Activated CD4-positive, alpha-beta T cell treated with anti-CD3 and anti-CD28 coated beads, Interleukin-10, Interleukin-2, amounts not matched to agents 100 ng/mL and 50 ng/mL, durations not matched to agents 16 hours and 8 hours (primary cell): Measurements from ENCODE around the gene ZNF24.

Experiments used
- DNase-seq: peaks from one replicate; pipeline ENCODE4 v3.0.0-alpha.2; 2020

Gene ZNF24

DNA sequence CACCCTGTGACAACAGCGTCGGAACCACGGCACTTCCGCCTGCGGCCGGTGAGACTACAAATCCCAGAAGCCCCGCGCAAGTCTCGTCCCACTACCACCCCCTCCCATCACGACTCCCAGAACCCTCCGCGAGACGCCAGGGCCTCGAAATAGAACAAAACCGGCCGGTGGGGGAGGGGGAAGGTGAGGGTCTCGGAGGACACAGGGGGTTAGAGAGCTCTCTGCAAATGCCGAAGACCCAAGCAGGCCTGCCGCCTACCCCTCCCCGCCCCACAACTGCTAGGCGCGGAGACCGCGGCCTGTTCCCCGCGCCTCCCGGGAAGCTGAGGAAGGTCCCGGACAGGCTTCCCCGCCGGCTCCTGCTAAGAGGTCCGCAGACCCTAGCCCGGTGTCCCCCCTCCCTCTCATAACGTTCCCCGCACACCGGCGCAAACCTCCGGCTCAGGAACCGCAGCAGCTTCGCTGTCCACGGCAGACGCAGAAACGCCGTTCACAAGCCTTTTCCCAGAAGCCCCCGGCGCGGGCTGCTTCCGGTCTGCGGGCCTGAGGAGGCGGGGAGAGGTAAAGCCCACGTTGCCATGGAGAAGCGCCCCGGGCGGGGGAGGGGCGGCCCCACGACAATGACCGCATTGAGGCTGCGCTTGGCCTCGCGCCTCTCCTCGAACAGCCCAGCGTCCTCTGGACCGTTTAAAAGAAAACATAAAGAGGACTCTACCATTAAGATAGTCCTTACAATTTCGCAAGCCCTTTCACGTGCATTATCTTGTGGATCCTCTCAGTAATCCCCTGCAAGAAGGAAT lies at the start of gene ZNF24:
Gene ZNF24 (minus strand): TSS at position 485 of the 800 bp plus-strand sequence. CDS start 3,770 bp downstream, outside the sequence.
- peak; percentile 95 for DNase-seq

DNA sequence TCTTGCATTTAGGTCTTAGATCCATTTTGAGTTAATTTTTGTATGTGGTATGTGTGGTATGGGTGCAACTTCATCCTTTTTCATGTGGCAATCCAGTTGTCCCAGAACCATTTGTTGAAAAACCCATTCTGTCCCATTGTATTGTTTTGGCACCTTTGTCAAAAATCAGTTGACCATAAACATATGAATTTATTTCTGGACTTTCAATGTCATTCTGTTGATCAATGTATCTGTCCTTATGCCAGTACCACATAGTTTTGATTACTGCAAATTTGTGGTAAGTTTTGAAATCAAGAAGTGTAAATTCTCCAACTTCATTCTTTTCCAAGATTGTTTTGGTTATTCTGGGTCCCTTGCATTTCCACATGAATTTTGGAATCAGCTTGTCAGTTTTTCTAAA lies 49.5 kb upstream of the ZNF24 start:
- DNase-seq, result no peak

DNA sequence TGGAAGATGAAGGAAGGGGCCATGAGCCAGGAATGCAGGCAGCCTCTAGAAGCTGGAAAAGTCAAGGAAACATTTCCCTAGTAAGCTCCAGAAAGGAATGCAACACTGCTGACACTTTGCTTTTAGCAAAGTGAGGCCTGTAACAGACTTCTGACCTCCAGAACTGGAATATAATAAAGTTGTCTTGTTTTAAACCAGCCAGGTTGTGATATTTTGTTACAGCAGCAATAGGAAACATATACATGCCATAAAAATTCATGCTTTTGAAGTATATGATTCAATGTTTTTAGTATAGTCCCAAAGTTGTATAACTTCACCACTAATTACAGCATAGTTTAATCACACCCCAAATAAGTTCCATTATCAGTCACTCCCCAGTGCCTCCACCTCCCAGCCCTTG lies 48.2 kb upstream of the ZNF24 start:
- DNase-seq, result no peak

DNA sequence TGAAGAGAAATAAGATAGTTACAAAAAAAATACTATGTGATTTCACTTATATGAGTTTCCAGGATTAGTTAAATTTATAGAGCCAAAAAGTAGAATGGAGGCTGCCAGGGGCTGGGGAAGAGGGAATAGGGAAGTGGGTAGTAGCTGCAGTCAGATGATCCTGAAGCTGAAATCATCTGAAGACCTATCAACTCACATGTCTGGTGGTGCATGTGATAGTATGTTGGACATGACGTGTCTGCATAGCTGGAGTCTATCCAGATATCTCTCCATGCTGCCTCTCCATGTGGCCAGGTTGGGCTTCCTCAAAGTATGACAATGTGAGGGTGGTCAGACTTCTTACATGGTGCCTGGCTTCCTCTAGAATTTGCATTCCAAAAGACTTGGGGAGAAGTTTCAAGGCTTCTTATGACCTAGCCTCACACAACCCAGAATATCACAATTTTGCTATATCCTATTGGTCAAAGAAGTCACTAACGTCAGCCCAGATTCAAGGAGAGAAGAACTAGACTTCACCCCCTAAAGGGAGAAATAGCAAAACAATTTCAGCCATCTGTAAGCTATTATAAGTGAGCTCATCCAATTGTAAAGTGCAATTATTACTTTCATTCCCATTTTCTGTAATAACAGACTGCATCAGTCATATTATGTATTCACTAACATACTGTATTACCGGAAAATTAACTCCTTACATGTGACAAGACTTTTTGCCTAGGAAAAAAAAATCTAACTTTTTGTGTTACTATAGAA lies 46.9 kb upstream of the ZNF24 start:
- no peak for DNase-seq

DNA sequence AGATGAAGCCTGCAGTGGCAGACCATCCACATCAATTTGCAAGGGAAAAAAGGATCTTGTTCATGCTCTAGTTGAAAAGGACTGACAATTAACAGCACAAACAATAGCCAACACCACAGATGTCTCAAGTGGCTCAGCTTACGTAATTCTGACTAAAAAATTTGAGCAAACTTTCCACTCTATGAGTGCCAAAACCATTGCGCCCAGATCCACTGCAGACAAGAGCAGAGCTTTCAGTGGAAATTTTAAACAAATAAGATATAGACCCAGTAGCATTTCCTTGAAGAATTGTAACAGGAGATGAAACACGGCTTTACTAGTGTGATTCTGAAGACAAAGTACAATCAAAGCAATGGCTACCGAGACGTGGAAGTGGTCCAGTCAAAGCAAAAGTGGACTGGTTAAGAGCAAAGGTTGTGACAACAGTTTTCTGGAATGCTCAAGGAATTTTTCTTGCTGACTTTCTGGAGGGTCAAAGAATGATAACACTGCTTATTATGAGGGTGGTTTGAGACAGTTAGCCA lies 44.9 kb upstream of the ZNF24 start:
- DNase-seq, result no peak

DNA sequence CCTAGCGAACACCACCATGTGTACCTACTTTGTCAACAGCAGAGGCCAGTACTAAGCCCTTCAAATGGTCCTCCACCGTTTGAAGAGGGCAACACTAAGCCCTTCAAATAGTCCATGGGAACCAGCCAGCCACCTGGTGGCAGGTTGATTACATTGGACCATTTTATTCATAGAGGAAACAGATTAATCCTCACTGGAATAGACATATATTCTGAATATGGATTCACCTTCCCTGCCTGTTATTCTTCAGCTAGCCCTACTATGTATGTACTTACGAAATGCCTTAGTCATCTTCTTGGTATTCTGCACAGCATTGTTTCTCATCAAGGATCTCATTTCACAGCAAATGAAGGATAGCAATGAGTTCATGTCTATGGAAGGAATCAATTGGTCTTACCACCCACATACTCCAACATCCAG lies 42.9 kb upstream of the ZNF24 start:
- DNase-seq, result no peak

DNA sequence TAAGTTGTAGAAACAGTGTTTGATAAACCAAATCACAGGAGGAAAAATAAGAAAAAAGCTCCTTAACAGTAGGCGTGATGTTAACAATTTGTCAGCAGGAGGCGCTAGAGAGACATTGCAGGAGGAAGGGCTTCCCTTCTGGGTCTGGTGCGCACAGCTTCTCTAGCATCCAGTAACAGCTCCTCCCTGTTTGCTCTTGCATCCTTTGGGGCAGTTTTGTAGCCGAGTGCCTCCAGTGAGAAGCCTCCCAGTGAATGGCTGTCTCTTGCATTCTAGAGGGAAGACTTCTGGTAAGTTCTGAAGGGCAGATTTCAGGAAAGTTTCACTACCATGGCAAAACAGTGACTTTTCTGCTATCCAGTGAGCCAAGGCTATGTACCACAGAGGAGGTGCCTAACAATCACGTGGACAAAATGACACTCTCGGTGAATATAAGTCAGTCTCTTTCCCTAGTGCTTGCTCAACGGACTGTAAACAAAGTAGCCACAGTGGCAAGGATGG lies 42.4 kb upstream of the ZNF24 start:
- DNase-seq, result peak; percentile 74

DNA sequence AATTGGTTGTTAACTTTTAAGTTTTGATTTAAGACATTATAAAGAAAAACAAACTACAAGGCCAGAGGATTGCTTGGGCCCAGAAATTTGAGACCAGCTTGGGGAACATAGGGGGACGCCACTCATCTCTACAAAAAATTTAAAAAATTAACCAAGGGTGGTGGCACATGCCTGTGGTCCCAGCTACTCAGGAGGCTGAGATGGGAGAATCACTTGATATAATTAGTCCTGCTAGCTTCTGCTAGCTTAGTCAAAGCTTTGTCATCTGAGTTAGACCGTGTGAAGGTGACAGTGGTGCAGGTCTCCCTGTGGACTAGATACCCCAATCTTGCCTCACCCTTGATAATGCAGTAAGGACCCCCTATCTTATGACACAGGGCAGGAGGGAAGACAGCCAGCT lies 38.9 kb upstream of the ZNF24 start:
- DNase-seq, result no peak

DNA sequence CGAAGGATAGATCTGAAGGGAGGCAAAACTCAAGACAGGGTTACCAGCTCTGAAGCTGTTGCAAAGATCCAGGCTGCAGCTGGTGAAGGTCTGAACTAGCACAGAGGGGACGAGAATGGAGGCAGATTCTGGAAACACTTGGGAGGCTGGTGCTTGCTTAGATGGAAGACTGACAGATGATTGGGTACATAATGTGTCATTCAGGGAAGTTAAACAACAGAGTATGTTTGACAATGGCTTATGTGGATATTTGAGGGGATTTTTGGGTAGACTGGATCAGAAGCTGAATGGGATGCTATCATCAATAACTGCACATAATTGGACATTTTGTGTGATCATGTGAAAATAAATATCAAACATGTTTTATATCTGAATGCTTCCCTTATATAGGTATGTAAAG lies 35.2 kb upstream of the ZNF24 start:
- DNase-seq, result no peak

DNA sequence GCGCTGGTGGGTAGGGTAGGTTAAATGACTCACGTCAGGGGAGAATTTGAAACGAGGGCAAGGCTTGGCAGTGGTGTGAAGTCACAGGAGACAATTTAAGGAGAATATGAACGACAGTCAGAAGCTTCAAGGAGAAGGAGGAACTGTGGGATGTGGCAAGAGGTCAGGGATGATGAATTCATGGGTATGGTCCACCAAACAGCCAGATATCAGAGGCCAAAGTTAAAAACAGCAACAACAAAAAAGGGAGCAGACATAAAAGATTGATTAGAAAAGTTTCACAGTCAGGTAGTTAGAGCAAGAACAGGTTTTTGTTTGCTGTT lies 34.3 kb upstream of the ZNF24 start:
- DNase-seq, result no peak

DNA sequence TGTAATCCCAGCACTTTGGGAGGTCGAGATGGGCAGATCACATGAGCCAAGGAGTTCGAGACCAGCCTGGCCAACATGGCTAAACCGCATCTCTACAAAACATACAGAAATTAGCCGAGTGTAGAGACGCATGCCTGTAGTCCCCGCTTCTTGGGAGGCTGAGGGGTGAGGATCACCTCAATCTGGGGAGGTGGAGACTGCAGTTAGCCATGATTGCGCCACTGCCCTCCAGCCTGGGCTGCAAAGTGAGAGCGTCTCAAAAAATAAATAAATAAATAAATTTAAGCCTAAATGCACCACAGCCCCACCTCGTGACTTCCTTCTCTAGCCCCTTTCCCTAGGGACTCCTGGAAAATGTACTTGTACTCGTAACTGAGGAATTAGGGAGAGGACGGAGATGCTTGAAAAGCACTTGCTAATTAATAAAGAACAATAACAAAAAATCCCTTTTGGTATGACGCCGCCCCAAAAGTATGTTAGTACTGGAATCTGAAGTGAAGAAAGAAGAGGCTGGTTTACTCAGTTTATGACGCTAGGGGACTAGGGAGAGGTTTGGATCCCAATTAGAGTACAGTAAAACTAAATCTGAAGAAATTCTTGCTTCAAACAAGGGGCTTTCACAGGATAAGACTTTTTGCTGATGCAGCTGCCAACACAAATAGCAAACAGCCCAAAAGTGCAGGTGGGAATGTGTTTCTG lies 33.8 kb upstream of the ZNF24 start:
- no peak for DNase-seq

DNA sequence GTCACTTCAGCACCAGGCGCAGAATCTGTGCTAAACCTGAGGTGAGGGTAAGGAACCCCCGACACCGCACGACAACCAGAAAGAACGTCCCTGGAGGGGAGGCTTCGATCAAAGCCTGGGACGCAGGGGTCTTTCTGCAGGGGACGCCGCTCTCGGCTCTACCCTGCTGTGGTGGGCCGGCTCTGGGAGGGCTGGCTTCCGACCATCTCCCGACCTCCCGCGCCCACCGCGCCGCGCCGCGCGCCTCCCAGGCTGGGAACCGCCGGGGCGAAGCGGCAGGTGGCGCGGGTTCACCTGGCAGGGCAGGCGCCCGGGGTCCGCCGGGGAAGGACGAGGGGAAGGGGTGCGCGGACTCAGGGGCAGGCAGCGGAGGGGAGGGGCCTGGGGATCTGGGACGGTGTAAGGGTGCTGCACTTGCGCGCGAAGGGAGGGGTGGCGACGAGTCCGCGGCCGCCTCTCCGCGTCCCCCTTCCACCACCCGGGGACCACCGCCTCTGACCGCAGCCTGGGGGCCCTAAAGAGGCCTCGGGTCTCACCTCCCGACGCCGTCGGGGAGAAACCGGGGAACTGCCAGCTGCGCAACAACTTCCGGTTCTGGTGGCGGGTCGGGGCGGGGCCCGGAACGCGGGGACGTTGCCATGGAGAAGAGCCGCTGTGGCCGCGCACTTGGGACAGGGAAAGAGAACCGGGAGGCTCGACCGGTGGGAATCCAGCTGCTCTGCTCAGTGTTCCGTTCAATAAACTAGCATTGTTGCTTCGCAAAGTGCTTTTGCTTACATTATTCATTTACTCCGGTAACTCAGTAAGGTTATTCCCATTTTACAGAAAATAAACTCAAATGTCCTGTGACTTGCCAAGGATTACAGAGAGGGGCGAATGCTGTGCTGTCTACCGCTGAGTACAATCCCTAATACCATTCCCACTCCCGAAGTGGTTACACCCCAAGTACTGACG lies 32.8 kb upstream of the ZNF24 start, which contains the start of gene ZNF396:
Gene ZNF396 (minus strand): TSS at position 596 of the 954 bp plus-strand sequence. CDS start 3,045 bp downstream, outside the sequence.
- DNase-seq, result peak; percentile 74

DNA sequence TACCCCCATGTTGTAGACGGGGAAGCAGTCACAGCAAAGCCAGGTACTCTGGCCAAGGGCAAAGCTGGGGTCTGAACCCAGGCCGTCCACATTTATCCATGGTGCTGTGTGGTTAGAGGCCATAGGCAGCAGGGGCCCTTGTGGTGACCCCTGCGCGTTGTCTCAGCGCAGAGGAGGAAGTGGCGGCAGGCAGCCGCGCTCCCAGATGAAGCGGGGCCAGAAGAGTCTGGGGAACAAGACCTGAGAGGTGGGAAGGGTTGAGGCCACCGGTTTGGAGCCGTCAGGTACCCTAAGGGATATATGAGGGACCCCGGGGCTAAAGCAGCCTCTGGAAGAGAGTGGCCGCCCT lies 32.1 kb upstream of the ZNF24 start:
- peak; percentile 13 for DNase-seq

DNA sequence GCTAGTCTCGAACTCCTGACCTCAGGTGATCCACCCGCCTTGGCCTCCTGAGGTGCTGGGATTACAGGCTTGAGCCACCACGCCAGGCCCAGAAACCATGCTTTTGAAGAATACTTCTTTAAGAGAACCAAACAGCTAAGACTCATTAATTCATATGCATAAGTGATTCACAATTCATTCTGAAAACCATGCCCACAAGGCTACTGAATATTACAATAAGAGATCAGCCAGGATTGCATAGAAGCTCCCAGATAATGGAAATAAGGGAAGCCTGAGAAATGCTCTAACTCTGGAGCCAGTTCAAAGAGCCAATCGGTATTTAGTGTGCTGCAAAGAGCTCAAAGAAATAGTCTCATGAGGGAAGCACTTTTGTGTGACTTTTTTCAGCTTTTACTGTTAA lies 30.5 kb upstream of the ZNF24 start:
- DNase-seq, result no peak

DNA sequence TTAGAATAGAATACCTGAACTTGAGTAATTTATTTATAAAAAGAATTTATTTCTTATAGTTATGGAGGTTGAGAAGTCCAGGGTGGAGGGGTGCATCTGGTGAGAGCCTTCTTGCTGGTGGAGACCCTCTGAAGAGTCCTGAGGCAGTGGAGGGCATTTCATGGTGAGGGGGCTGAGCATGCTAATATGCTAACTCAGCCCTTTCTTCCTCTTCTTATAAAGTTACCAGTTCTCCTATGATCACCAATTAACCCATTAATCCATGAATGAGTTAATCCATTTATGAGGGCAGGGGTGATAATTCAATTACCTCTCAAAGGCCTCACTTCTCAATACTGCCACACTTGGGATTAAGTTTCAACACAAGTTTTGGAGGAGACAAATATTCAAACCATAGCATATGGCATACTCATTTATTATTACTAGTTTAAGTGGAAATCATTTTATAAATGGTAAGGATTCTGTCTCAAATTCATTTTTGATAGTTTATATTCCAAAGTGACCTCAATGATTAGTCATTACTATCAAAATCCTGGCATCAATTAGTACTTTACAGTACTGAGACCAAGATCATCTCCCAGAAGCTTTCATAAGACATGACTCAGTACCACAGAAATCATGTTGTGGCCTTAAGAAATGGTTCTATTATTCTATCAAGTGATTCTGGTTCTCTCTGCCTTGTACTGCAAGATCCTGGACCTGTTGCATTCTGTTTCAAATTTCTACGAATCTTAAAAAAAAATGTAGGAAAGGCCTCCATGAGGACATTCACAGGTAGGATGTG lies 27.4 kb upstream of the ZNF24 start:
- no peak for DNase-seq

DNA sequence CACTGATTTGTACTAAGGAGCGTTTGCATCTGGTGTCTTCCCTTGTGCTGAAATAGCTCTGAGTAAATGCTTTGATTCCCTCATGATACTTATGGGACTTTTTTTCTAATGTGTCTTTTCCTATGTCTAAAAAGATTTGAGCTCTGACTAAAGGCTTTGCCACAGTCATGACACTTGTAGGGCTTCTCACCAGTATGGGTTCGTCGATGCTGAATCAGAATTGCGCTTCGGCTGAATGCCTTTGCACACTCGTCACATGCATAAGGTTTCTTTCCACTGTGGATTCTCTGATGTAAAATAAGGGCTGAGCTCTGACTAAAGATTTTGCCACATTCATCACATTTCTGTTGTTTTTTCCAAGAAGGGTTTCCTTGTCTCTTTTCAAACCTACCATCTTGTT lies 24.9 kb upstream of the ZNF24 start:
- DNase-seq, result no peak

DNA sequence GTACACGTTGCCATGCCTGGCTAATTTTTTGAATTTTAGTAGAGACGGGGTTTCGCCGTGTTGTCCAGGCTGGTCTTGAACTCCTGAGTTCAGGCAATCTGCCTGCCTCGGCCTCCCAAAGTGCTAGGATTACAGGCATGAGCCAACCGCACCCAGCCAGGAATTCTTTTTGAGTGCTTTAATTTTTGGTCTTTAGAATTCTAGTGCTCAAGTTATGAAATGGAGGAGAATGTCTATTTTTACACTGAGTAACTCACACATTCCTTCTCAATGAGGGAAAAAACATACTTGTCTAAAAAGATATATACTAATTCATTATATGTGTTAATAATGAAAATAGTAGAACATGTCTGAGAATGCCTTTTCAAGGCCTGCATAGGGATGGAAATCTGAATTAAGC lies 24.4 kb upstream of the ZNF24 start:
- DNase-seq, result no peak

DNA sequence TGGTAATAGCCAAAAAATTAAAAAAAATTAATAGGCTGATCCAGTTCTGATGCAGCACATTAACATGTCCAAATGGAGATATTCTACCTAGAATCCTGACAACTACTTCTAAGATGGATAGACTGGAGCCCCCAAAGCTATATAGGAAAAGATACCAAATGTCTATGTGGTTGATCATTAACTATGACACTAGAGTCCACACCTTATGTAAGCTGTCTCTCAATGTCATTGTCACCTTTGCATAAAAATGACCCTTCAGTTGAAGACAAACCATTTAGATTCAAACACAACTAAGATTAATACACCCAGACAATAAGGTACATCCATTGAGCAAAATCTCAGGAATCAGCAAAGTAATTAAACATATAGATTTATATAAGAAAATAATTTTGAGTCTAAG lies 18.3 kb upstream of the ZNF24 start:
- no peak for DNase-seq

DNA sequence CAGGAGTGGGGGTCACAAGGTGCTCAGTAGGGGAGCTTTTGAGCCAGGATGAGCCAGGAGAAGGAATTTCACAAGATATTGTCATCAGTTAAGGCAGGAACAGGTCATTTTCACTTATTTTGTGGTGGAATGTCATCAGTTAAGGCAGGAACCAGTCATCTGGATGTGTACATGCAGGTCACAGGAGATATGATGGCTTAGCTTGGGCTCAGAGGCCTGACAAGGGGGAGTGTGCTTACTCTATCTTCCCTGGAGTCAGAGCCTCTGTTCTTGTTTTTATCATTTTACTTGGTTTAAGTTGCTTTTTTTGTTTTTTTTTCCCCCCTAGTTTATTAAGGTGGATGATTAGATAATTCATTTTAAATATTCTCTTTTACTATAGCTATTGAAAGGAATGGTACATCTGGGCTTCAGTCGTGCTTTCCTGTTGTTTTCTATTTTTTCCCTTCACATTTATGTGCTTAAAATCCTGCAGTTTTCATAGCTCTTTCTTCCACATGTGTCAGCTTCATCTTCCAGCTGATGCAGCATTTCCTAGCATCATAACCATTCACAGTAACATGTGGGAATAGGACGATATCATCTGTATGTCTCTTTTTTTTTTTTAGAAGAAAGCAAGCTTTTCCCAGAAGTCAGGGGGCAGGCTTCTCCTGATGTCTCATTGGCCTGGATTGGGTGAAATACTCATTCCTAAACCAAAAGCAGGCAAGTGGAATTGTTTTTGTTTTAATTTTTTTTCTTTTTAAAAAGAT lies 17.5 kb upstream of the ZNF24 start:
- DNase-seq, result no peak

DNA sequence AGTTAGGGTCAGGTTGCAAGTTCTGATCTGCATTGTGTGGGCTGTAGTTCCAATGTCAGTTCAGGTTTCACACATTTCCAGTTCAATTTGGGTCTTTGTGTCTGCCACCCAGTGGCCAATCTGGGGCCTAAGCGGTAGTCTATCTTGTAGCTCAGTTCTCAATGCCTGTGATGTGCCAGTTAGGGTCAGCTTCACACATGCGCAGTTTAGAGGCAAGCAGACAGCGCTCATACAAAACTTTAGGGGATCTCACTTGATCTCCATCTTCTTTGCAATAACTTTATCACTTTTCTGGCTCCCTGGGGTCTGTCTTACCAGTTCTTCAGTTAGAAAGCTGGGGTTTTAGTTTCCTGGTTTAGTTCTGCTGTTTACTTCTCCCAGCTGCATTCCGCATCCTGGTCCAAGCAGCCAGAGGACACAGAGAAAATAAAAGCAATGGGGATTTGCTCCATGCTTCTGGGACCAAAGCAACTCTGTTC lies 11.0 kb upstream of the ZNF24 start:
- DNase-seq, result peak; percentile 56
